Thoracic aorta (tissue), 2 donors: ENCODE measurements around the gene ADGRA3. TPM values are rescaled to one million over a fixed set of nuclear protein-coding genes. Genes with fewer than 3 reads are reported as not detected.
A peak's percentile ranks its signal among the peaks of the same experiment; 100 is the strongest.

Experiments used
- ATAC-seq: fragments of 150-250 bp; one replicate; pipeline ENCODE4 v1.8.0; 2017; ENCODE audit warnings: low read depth; ENCODE audit not compliant: insufficient number of reproducible peaks, low FRiP score
- DNase-seq: peaks from one replicate; pipeline ENCODE4 v3.0.0-alpha.2; 2020; ENCODE audit warnings: low spot score
- H3K27ac ChIP-seq, 2 donors: fragments of 200-600 bp; sonication (generic); 1 replicate in 1 of 2; 2 replicates in 1 of 2; pipeline ENCODE4 v1.5.1; 2016; ENCODE audit warnings: mild to moderate bottlenecking in 2 of 2, moderate library complexity in 2 of 2
- H3K27me3 ChIP-seq: fragments of 200-600 bp; sonication (generic); replicated peaks from 2 replicates; pipeline ENCODE4 v1.6.0; 2016; ENCODE audit warnings: mild to moderate bottlenecking; ENCODE audit not compliant: insufficient read depth
- H3K36me3 ChIP-seq: fragments of 200-600 bp; sonication (generic); one replicate; pipeline ENCODE4 v1.5.1; 2016
- H3K4me1 ChIP-seq, 2 donors: fragments of 200-600 bp; sonication (generic); 1 replicate in 1 of 2; 2 replicates in 1 of 2; pipeline versions ENCODE4 v1.5.1 to v1.6.0; 2016; ENCODE audit warnings: low read depth in 2 of 2, mild to moderate bottlenecking in 1 of 2; ENCODE audit not compliant: control insufficient read depth in 1 of 2
- H3K4me3 ChIP-seq: fragments of 200-600 bp; sonication (generic); 2 replicates; pipeline ENCODE4 v1.5.1; 2016; ENCODE audit warnings: mild to moderate bottlenecking
- H3K9me3 ChIP-seq: fragments of 200-600 bp; sonication (generic); 2 replicates; pipeline ENCODE4 v1.5.1; 2016
- total RNA-seq, 2 donors: library from RNA; depleted of rRNA; stranded (reverse); fragments of >200 nt; gene quantifications; one replicate each; pipeline versions ENCODE4 v1.1.0 to v1.2.3, GENCODE V29; 2016
- TF ChIP-seq, protein P1 (sequence below): fragments of 200-600 bp; sonication (generic); IDR thresholded peaks from one replicate; pipeline ENCODE4 v1.5.1; 2019; ENCODE audit warnings: antibody characterized with exemption

ADGRA3 gene
- total RNA-seq, 2 donors from 2014 or later, result 15.7 to 43.6 TPM

- no peak for ATAC-seq
Observed at GRCh38 chr4:22522706-22523501, 7.0 kb upstream of the ADGRA3 start.

DNA sequence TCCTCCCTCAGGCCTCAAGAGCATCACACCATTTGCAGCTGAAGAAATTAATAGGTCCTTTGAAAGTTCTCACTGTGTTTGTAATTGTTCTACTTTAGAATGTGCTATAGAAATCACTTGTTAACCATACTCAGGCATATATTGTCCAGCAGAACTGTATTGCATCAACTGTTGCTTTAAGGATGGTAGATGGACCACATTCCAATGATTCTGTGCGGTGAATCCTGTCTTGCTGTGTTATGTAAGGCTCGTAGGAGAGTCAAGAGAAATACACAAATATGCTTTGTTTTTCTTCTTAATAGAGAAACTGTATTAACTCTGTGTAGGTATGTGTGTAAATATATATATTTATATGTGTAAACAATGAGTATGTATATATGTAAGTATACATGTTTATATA, 6.3 kb upstream of the ADGRA3 start:
- DNase-seq (no peak), ATAC-seq (no peak)
- Histone ChIP-seq H3K27me3 (no peaks in the 10 kb centered on the region), H3K36me3 (no peaks in the 10 kb centered on the region), H3K9me3 (no peaks in the 10 kb centered on the region), H3K27ac (no peak overlapping the region), H3K4me3 (no peak overlapping the region), H3K4me1 (no peaks in the 10 kb centered on the region)
- TF ChIP-seq, protein P1, sequence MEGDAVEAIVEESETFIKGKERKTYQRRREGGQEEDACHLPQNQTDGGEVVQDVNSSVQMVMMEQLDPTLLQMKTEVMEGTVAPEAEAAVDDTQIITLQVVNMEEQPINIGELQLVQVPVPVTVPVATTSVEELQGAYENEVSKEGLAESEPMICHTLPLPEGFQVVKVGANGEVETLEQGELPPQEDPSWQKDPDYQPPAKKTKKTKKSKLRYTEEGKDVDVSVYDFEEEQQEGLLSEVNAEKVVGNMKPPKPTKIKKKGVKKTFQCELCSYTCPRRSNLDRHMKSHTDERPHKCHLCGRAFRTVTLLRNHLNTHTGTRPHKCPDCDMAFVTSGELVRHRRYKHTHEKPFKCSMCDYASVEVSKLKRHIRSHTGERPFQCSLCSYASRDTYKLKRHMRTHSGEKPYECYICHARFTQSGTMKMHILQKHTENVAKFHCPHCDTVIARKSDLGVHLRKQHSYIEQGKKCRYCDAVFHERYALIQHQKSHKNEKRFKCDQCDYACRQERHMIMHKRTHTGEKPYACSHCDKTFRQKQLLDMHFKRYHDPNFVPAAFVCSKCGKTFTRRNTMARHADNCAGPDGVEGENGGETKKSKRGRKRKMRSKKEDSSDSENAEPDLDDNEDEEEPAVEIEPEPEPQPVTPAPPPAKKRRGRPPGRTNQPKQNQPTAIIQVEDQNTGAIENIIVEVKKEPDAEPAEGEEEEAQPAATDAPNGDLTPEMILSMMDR, result no peak

More at GRCh38 chr4:22522706-22523501, 7.0 kb upstream of the ADGRA3 start:
- H3K4me3 ChIP-seq, result no peak overlapping the region
- H3K36me3 ChIP-seq, result no peaks in the 10 kb centered on the region
- TF ChIP-seq, protein P1, result no peak
- no peak for DNase-seq
- no peak overlapping the region for H3K27ac ChIP-seq
- H3K9me3 ChIP-seq, result no peaks in the 10 kb centered on the region
- H3K4me1 ChIP-seq, result no peaks in the 10 kb centered on the region
- no peaks in the 10 kb centered on the region for H3K27me3 ChIP-seq

GRCh38 chr4:22521240-22521639, 5.4 kb upstream of the ADGRA3 start:
- H3K27me3 ChIP-seq, result no peaks in the 10 kb centered on the region
- no peak overlapping the region for H3K4me3 ChIP-seq
- no peaks in the 10 kb centered on the region for H3K9me3 ChIP-seq
- DNase-seq (no peak), ATAC-seq (no peak)
- TF ChIP-seq, protein P1, result no peak
- peaks cover 0 to 8% of the 10 kb centered on the region in 2 donors for H3K4me1 ChIP-seq
- H3K27ac ChIP-seq, result no peak overlapping the region
- H3K36me3 ChIP-seq, result no peaks in the 10 kb centered on the region

DNA sequence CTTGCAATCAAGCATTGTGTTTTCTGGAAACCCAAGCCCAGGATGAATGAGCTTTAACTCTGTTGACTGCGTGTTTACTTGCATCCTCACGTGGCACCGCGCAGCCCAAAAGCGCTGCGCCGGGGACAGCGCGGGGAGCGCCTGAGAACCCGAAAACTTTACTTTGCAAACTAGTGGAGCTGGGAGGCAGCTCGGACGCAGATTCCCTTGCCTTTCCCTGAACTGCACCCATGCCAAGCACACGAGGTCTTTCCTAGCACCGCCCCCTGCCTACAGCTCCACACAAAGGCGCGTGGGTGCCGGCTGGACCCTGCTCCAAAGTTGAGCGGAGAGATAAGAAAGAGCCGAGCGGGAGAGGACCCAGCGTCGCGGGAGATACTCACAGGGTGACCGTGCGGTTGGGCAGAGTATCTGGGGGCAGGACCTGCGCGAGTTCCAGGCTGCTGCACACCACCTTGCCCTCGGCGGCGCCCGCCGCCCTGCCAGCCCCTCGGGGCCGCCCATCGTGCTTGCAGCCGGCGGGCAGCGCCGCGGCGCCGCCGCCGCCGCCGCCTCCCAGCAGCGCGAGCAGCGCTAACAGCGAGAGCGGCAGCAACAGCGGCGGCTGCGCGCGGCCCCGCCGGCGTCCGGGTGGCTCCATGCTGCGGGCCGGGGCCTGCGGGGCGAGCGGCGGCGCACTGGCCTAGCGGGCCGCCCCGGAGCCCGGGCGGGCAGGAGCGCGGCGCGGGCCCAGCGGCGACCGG, 550 bp downstream of the ADGRA3 start:
- ATAC-seq, result peak; percentile 5
- TF ChIP-seq, protein P1, result no peak
- peak; percentile 13 for DNase-seq
- H3K27ac ChIP-seq, result peak overlapping the region; percentile 45 to 49
- H3K4me3 ChIP-seq, result peak overlapping the region; percentile 76
- peaks cover 0 to 21% of the 10 kb centered on the region in 2 donors for H3K4me1 ChIP-seq
- H3K27me3 ChIP-seq, result no peaks in the 10 kb centered on the region
- no peaks in the 10 kb centered on the region for H3K9me3 ChIP-seq
- no peaks in the 10 kb centered on the region for H3K36me3 ChIP-seq

- TF ChIP-seq, protein P1, result no peak
- ATAC-seq, result no peak
- DNase-seq, result no peak
- Histone ChIP-seq H3K4me3 (peak overlapping the region; percentile 76), H3K9me3 (no peaks in the 10 kb centered on the region), H3K27ac (peak overlapping the region; percentile 45 to 49), H3K4me1 (peaks cover 0 to 26% of the 10 kb centered on the region in 2 donors), H3K27me3 (no peaks in the 10 kb centered on the region), H3K36me3 (no peaks in the 10 kb centered on the region)
Observed at GRCh38 chr4:22514481-22514880, 1.4 kb downstream of the ADGRA3 start.
